Lung (tissue), 5 donors: ENCODE data around the gene MITF. TPM values are rescaled to one million over a fixed set of nuclear protein-coding genes. Genes with fewer than 3 reads are reported as not detected.

Source experiments
- polyA plus RNA-seq, 2 donors: library from polyadenylated mRNA; stranded (reverse); fragments of 200-250 nt; gene quantifications; one replicate each; pipeline ENCODE4 v1.2.1, GENCODE V29; 2013
- small RNA-seq: library from RNA; depleted of rRNA; stranded (forward); fragments of <200 nt; gene quantifications from one replicate; pipeline ENCODE3, GENCODE V24; 2014; ENCODE audit warnings: low replicate concordance
- total RNA-seq, 2 donors: library from RNA; depleted of rRNA in 1 of 2; stranded (reverse); fragments of >200 nt in 1 of 2; gene quantifications; one replicate each; pipeline ENCODE4 v1.2.1, GENCODE V29; 2014 to 2021
- donor health status: Bipolar disorder and iron deficiency.
- donor health status: healthy.
- donor health status: DM: yes; HTN: yes; CAD: no.

The MITF gene
- total and polyA plus RNA-seq, 4 donors, result 5.0 to 28.0 (median 12.0) TPM

Small RNA genes within 50 kb of the gene (small RNA-seq; reads per million reads assigned to genes)
- gene RN7SL418P, result not detected
